Keratinocyte (primary cell): ENCODE measurements around the gene ANKMY2. TPM values are rescaled to one million over a fixed set of nuclear protein-coding genes. Genes with fewer than 3 reads are reported as not detected.

ENCODE experiments used
- DNase-seq: peaks from one replicate; pipeline ENCODE4 v3.0.0-alpha.2; 2011; ENCODE audit warnings: low read depth, missing footprints, low spot score
- FAIRE-seq: peaks from 2 replicates; lab custom pipeline; 2011; peaks lifted over from hg19 to GRCh38; lab: Jason Lieb, UNC
- H2AFZ ChIP-seq: 2 replicates; pipeline ENCODE4 v1.6.0; 2012; ENCODE audit warnings: low read length, control low read depth, inconsistent platforms; ENCODE audit not compliant: control insufficient read depth
- H3K27ac ChIP-seq: 2 replicates; pipeline ENCODE4 v1.5.1; 2011; ENCODE audit warnings: low read length; ENCODE audit not compliant: control insufficient read depth, insufficient read depth
- H3K27me3 ChIP-seq: 3 replicates; pipeline ENCODE4 v1.6.0; 2011; ENCODE audit warnings: low read length; ENCODE audit not compliant: control insufficient read depth, insufficient read depth; ENCODE audit errors: extremely low read depth
- H3K36me3 ChIP-seq, 2 experiments: 2 replicates in 1 of 2; 3 replicates in 1 of 2; pipeline ENCODE4 v1.5.1; 2011; ENCODE audit warnings: low read length in 2 of 2, mild to moderate bottlenecking in 1 of 2; ENCODE audit not compliant: control insufficient read depth in 2 of 2, insufficient read depth in 2 of 2; ENCODE audit errors: extremely low read depth in 1 of 2
- H3K4me1 ChIP-seq: 3 replicates; pipeline ENCODE4 v1.5.1; 2011; ENCODE audit warnings: low read length; ENCODE audit not compliant: control insufficient read depth, insufficient read depth; ENCODE audit errors: extremely low read depth
- H3K4me2 ChIP-seq: 3 replicates; pipeline ENCODE4 v1.6.0; 2011; ENCODE audit warnings: low read depth, low read length; ENCODE audit not compliant: control insufficient read depth, insufficient read depth; ENCODE audit errors: extremely low read depth
- H3K4me3 ChIP-seq, 3 experiments: fragments of 200-600 bp in 1 of 3; sonication (generic) in 1 of 3; 2 replicates in 2 of 3; 3 replicates in 1 of 3; pipeline ENCODE4 v1.5.1; 2011 to 2016; ENCODE audit warnings: low read length in 3 of 3, mild to moderate bottlenecking in 3 of 3, control low read depth in 2 of 3, inconsistent platforms in 1 of 3, low read depth in 1 of 3, mixed read lengths in 1 of 3, mixed run types in 1 of 3, moderate library complexity in 1 of 3; ENCODE audit not compliant: control insufficient read depth in 2 of 3, insufficient read depth in 2 of 3; ENCODE audit errors: extremely low read depth in 1 of 3
- H3K79me2 ChIP-seq: 2 replicates; pipeline ENCODE4 v1.6.0; 2012; ENCODE audit warnings: low read length; ENCODE audit not compliant: control insufficient read depth, insufficient read depth
- H3K9ac ChIP-seq: 3 replicates; pipeline ENCODE4 v1.6.0; 2011; ENCODE audit warnings: low read length; ENCODE audit not compliant: control insufficient read depth, insufficient read depth; ENCODE audit errors: extremely low read depth
- H3K9me1 ChIP-seq: 3 replicates; pipeline ENCODE4 v1.6.0; 2011; ENCODE audit warnings: low read length; ENCODE audit not compliant: control insufficient read depth, insufficient read depth; ENCODE audit errors: extremely low read depth
- H3K9me3 ChIP-seq: 2 replicates; pipeline ENCODE4 v1.5.1; 2012; ENCODE audit warnings: low read depth, low read length; ENCODE audit not compliant: control insufficient read depth
- H4K20me1 ChIP-seq: 3 replicates; pipeline ENCODE4 v1.6.0; 2011; ENCODE audit warnings: low read length; ENCODE audit not compliant: control insufficient read depth, insufficient read depth; ENCODE audit errors: extremely low read depth
- EZH2 ChIP-seq: IDR thresholded peaks from one replicate; pipeline ENCODE4 v1.6.1; 2012; ENCODE audit warnings: inconsistent platforms, mild to moderate bottlenecking, low read length, moderate library complexity
- dilution Hi-C: fragments of 300-500 bp; cut with MboI; formaldehyde crosslinking; loops from one replicate; pipeline ENCODE4 v1.7.0; 2020; ENCODE audit warnings: low sequenced_read_pairs; ENCODE audit not compliant: extremely low pct_ligation_motif_present
- polyA plus RNA-seq, 5 experiments: library from polyadenylated mRNA; depleted of rRNA in 3 of 5; stranded (reverse) in 3 of 5; stranded (forward) in 1 of 5; unstranded in 1 of 5; fragments of >200 nt; gene quantifications; 1 replicate in 1 of 5; 2 replicates in 3 of 5; 3 replicates in 1 of 5; pipeline versions ENCODE4 v1.2.1 to v1.2.3, GENCODE V29; 2011 to 2012; ENCODE audit warnings: missing spikeins in 2 of 5, low read depth in 1 of 5, low replicate concordance in 1 of 5
- TF ChIP-seq, protein P1 (sequence below), 3 experiments: IDR thresholded peaks in 1 of 3; conservative IDR thresholded peaks in 1 of 3; optimal IDR thresholded peaks in 1 of 3; 2 replicates in 2 of 3; 3 replicates in 1 of 3; pipeline versions ENCODE3 to v1.5.1; 2011; ENCODE audit warnings: low read length in 3 of 3, mild to moderate bottlenecking in 3 of 3, moderate library complexity in 2 of 3, control low read depth in 1 of 3, inconsistent platforms in 1 of 3; ENCODE audit not compliant: insufficient read depth in 2 of 3; ENCODE audit errors: extremely low read depth in 1 of 3

Gene ANKMY2
- polyA plus RNA-seq, 1 donor (not counting 4 experiments of a cell fraction or from before 2014, with no cell fraction given): 13.3 TPM

GRCh38 chr7:16611711-16612110 lies 33.8 kb downstream of the ANKMY2 start:
- no peaks in the 10 kb centered on the region for H3K9me1 ChIP-seq
- no peak overlapping the region for H2AFZ ChIP-seq
- H3K36me3 ChIP-seq: peaks cover 0 to 3% of the 10 kb centered on the region in 2 experiments
- FAIRE-seq (no peak), DNase-seq (no peak)
- H3K4me3 ChIP-seq: no peak overlapping the region
- no peak overlapping the region for H3K9ac ChIP-seq
- no peak for TF ChIP-seq EZH2
- TF ChIP-seq, protein P1, sequence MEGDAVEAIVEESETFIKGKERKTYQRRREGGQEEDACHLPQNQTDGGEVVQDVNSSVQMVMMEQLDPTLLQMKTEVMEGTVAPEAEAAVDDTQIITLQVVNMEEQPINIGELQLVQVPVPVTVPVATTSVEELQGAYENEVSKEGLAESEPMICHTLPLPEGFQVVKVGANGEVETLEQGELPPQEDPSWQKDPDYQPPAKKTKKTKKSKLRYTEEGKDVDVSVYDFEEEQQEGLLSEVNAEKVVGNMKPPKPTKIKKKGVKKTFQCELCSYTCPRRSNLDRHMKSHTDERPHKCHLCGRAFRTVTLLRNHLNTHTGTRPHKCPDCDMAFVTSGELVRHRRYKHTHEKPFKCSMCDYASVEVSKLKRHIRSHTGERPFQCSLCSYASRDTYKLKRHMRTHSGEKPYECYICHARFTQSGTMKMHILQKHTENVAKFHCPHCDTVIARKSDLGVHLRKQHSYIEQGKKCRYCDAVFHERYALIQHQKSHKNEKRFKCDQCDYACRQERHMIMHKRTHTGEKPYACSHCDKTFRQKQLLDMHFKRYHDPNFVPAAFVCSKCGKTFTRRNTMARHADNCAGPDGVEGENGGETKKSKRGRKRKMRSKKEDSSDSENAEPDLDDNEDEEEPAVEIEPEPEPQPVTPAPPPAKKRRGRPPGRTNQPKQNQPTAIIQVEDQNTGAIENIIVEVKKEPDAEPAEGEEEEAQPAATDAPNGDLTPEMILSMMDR (optimal IDR thresholded peaks at IDR 0.05 in 1 of 3, IDR thresholded peaks at IDR 0.05 in 1 of 3, conservative IDR thresholded peaks at IDR 0.05 in 1 of 3; ENCODE audit: extremely low read depth in 1 of 3, insufficient read depth in 2 of 3, low read length in 3 of 3): no peak
- H3K4me2 ChIP-seq: no peak overlapping the region
- no peaks in the 10 kb centered on the region for H3K27me3 ChIP-seq
- H3K9me3 ChIP-seq: no peaks in the 10 kb centered on the region
- H3K4me1 ChIP-seq: no peaks in the 10 kb centered on the region
- H3K27ac ChIP-seq: no peak overlapping the region
- no peaks in the 10 kb centered on the region for H3K79me2 ChIP-seq
- dilution Hi-C loops: no loop called here
- H4K20me1 ChIP-seq: no peaks in the 10 kb centered on the region

GRCh38 chr7:16609842-16610450 lies 35.6 kb downstream of the ANKMY2 start:
- H3K9ac ChIP-seq: no peak overlapping the region
- no peak overlapping the region for H3K4me2 ChIP-seq
- H3K9me3 ChIP-seq: no peaks in the 10 kb centered on the region
- H4K20me1 ChIP-seq: no peaks in the 10 kb centered on the region
- dilution Hi-C loops: no loop called here
- no peak overlapping the region for H2AFZ ChIP-seq
- no peak for DNase-seq
- H3K4me3 ChIP-seq: no peak overlapping the region
- TF ChIP-seq EZH2: no peak
- TF ChIP-seq, protein P1 (optimal IDR thresholded peaks at IDR 0.05 in 1 of 3, IDR thresholded peaks at IDR 0.05 in 1 of 3, conservative IDR thresholded peaks at IDR 0.05 in 1 of 3; ENCODE audit: extremely low read depth in 1 of 3, insufficient read depth in 2 of 3, low read length in 3 of 3): no peak
- no peak for FAIRE-seq
- no peak overlapping the region for H3K27ac ChIP-seq
- H3K27me3 ChIP-seq: no peaks in the 10 kb centered on the region
- H3K9me1 ChIP-seq: no peaks in the 10 kb centered on the region
- no peaks in the 10 kb centered on the region for H3K79me2 ChIP-seq
- H3K36me3 ChIP-seq: peaks cover 0 to 2% of the 10 kb centered on the region in 2 experiments
- no peaks in the 10 kb centered on the region for H3K4me1 ChIP-seq
